Measurements from ENCODE around the gene MRGPRX3.
"Not testable (repeated sequence)": the region's sequence is repeated elsewhere in the genome, so short reads cannot be mapped to it uniquely, and the experiment has no call there.

The MRGPRX3 gene

GRCh38 chr11:18132341-18132740, at the start of gene MRGPRX3:
Gene MRGPRX3, plus strand, starts transcription at chr11:18132571. Its CDS starts 4,632 bp downstream, at chr11:18137203.
- no peak for DNase-seq (ENCODE audit: low read depth)

GRCh38 chr11:18088366-18088765, 44.0 kb upstream of the MRGPRX3 start:
- no peak for DNase-seq (ENCODE audit: low read depth)

GRCh38 chr11:18088966-18089365, 43.4 kb upstream of the MRGPRX3 start:
- no peak for DNase-seq (ENCODE audit: low read depth)

GRCh38 chr11:18091731-18092130, 40.6 kb upstream of the MRGPRX3 start:
- no peak for DNase-seq (ENCODE audit: low read depth)

GRCh38 chr11:18093959-18094358, 38.4 kb upstream of the MRGPRX3 start:
- no peak for DNase-seq (ENCODE audit: low read depth)

- DNase-seq (ENCODE audit: low read depth): no peak
Measured at GRCh38 chr11:18100926-18101656, 31.3 kb upstream of the MRGPRX3 start.

GRCh38 chr11:18105086-18105801, 27.1 kb upstream of the MRGPRX3 start:
- no peak for DNase-seq (ENCODE audit: low read depth)

- peak; percentile 76 for DNase-seq (ENCODE audit: low read depth)
Measured at GRCh38 chr11:18105802-18106574, 26.4 kb upstream of the MRGPRX3 start, which contains the start of gene SAAL1. Gene SAAL1, minus strand, starts transcription at chr11:18106082. Its CDS starts 41 bp downstream, at chr11:18106041.

- no peak for DNase-seq (ENCODE audit: low read depth)
Measured at GRCh38 chr11:18106688-18107087, 25.7 kb upstream of the MRGPRX3 start.

- DNase-seq (ENCODE audit: low read depth): no peak
Measured at GRCh38 chr11:18108254-18108653, 24.1 kb upstream of the MRGPRX3 start.

- no peak for DNase-seq (ENCODE audit: low read depth)
Measured at GRCh38 chr11:18111005-18111404, 21.4 kb upstream of the MRGPRX3 start.

GRCh38 chr11:18115360-18116127, 16.8 kb upstream of the MRGPRX3 start:
- DNase-seq (ENCODE audit: low read depth): peak; percentile 26

- DNase-seq (ENCODE audit: low read depth): not testable (repeated sequence)
Measured at GRCh38 chr11:18121331-18121828, 11.0 kb upstream of the MRGPRX3 start.

- DNase-seq (ENCODE audit: low read depth): not testable (repeated sequence)
Measured at GRCh38 chr11:18131115-18131514, 1.3 kb upstream of the MRGPRX3 start.

GRCh38 chr11:18135308-18135707, 2.9 kb downstream of the MRGPRX3 start:
- no peak for DNase-seq (ENCODE audit: low read depth)

- no peak for DNase-seq (ENCODE audit: low read depth)
Measured at GRCh38 chr11:18137186-18137800, 4.9 kb downstream of the MRGPRX3 start.

GRCh38 chr11:18140145-18140544, 7.8 kb downstream of the MRGPRX3 start:
- DNase-seq (ENCODE audit: low read depth): no peak

- DNase-seq (ENCODE audit: low read depth): no peak
Measured at GRCh38 chr11:18144243-18144642, 11.9 kb downstream of the MRGPRX3 start.

GRCh38 chr11:18145025-18145424, 12.7 kb downstream of the MRGPRX3 start:
- no peak for DNase-seq (ENCODE audit: low read depth)

GRCh38 chr11:18145837-18146236, 13.5 kb downstream of the MRGPRX3 start:
- no peak for DNase-seq (ENCODE audit: low read depth)

- DNase-seq (ENCODE audit: low read depth): no peak
Measured at GRCh38 chr11:18151581-18151980, 19.2 kb downstream of the MRGPRX3 start.
